ENCODE data around the gene DCAF8.

DCAF8 gene

DNA sequence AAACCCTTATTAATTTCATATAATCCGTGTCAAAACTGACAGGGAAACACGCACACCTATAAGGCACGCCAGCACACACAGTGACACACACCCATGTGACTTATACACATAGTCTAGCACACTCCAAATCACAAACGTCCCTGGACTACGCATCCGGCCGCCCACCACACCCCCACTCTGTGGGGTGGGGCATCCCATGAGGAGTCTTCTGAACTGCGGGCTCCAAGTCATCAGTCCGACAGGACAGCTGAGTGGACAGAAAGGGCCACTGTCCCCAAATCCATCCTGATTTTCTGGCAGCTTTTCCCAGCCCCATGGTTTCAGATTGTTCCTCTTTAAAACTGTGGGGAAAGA, 56.3 kb downstream of the DCAF8 start:
- TF ChIP-seq ZNF565 (CRISPR knock-in tag; conservative IDR thresholded peaks at IDR 0.05; ENCODE audit: low read depth) (no peak), OSR1 (CRISPR knock-in tag; IDR thresholded peaks at IDR 0.05) (no peak), ZNF8 (CRISPR knock-in tag; IDR thresholded peaks at IDR 0.05) (no peak), ZFP30 (CRISPR knock-in tag; IDR thresholded peaks at IDR 0.05) (no peak), ESRRG (CRISPR knock-in tag; IDR thresholded peaks at IDR 0.05) (no peak), RARB (CRISPR knock-in tag; IDR thresholded peaks at IDR 0.05) (no peak), TOX (CRISPR knock-in tag; IDR thresholded peaks at IDR 0.05; ENCODE audit: borderline replicate concordance) (no peak), GLIS3 (CRISPR knock-in tag; IDR thresholded peaks at IDR 0.05) (no peak), SNAI2 (CRISPR knock-in tag; IDR thresholded peaks at IDR 0.05) (no peak), ZC3H10 (CRISPR knock-in tag; IDR thresholded peaks at IDR 0.05) (no peak), ISL1 (CRISPR knock-in tag; IDR thresholded peaks at IDR 0.05) (no peak), PPARA (CRISPR knock-in tag; IDR thresholded peaks at IDR 0.05; ENCODE audit: borderline replicate concordance) (no peak), TCF4 (CRISPR knock-in tag; IDR thresholded peaks at IDR 0.05; ENCODE audit: borderline replicate concordance) (no peak), ARNTL (CRISPR knock-in tag; IDR thresholded peaks at IDR 0.05; ENCODE audit: borderline replicate concordance, low read depth) (no peak)
- TF ChIP-seq, protein P1, sequence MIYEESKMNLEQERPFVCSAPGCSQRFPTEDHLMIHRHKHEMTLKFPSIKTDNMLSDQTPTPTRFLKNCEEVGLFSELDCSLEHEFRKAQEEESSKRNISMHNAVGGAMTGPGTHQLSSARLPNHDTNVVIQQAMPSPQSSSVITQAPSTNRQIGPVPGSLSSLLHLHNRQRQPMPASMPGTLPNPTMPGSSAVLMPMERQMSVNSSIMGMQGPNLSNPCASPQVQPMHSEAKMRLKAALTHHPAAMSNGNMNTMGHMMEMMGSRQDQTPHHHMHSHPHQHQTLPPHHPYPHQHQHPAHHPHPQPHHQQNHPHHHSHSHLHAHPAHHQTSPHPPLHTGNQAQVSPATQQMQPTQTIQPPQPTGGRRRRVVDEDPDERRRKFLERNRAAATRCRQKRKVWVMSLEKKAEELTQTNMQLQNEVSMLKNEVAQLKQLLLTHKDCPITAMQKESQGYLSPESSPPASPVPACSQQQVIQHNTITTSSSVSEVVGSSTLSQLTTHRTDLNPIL (CRISPR knock-in tag; IDR thresholded peaks at IDR 0.05; ENCODE audit: low read depth) = no peak
- TF ChIP-seq, protein P2, sequence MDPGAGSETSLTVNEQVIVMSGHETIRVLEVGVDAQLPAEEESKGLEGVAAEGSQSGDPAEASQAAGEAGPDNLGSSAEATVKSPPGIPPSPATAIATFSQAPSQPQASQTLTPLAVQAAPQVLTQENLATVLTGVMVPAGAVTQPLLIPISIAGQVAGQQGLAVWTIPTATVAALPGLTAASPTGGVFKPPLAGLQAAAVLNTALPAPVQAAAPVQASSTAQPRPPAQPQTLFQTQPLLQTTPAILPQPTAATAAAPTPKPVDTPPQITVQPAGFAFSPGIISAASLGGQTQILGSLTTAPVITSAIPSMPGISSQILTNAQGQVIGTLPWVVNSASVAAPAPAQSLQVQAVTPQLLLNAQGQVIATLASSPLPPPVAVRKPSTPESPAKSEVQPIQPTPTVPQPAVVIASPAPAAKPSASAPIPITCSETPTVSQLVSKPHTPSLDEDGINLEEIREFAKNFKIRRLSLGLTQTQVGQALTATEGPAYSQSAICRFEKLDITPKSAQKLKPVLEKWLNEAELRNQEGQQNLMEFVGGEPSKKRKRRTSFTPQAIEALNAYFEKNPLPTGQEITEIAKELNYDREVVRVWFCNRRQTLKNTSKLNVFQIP (CRISPR knock-in tag; IDR thresholded peaks at IDR 0.05; ENCODE audit: borderline replicate concordance, low read depth) = no peak
- TF ChIP-seq, protein P3, sequence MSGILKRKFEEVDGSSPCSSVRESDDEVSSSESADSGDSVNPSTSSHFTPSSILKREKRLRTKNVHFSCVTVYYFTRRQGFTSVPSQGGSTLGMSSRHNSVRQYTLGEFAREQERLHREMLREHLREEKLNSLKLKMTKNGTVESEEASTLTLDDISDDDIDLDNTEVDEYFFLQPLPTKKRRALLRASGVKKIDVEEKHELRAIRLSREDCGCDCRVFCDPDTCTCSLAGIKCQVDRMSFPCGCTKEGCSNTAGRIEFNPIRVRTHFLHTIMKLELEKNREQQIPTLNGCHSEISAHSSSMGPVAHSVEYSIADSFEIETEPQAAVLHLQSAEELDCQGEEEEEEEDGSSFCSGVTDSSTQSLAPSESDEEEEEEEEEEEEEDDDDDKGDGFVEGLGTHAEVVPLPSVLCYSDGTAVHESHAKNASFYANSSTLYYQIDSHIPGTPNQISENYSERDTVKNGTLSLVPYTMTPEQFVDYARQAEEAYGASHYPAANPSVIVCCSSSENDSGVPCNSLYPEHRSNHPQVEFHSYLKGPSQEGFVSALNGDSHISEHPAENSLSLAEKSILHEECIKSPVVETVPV (CRISPR knock-in tag; IDR thresholded peaks at IDR 0.05) = no peak
- TF ChIP-seq, protein P4, sequence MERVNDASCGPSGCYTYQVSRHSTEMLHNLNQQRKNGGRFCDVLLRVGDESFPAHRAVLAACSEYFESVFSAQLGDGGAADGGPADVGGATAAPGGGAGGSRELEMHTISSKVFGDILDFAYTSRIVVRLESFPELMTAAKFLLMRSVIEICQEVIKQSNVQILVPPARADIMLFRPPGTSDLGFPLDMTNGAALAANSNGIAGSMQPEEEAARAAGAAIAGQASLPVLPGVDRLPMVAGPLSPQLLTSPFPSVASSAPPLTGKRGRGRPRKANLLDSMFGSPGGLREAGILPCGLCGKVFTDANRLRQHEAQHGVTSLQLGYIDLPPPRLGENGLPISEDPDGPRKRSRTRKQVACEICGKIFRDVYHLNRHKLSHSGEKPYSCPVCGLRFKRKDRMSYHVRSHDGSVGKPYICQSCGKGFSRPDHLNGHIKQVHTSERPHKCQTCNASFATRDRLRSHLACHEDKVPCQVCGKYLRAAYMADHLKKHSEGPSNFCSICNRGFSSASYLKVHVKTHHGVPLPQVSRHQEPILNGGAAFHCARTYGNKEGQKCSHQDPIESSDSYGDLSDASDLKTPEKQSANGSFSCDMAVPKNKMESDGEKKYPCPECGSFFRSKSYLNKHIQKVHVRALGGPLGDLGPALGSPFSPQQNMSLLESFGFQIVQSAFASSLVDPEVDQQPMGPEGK (CRISPR knock-in tag; IDR thresholded peaks at IDR 0.05; ENCODE audit: borderline replicate concordance) = no peak
- peak; percentile 59 for ATAC-seq

DNA sequence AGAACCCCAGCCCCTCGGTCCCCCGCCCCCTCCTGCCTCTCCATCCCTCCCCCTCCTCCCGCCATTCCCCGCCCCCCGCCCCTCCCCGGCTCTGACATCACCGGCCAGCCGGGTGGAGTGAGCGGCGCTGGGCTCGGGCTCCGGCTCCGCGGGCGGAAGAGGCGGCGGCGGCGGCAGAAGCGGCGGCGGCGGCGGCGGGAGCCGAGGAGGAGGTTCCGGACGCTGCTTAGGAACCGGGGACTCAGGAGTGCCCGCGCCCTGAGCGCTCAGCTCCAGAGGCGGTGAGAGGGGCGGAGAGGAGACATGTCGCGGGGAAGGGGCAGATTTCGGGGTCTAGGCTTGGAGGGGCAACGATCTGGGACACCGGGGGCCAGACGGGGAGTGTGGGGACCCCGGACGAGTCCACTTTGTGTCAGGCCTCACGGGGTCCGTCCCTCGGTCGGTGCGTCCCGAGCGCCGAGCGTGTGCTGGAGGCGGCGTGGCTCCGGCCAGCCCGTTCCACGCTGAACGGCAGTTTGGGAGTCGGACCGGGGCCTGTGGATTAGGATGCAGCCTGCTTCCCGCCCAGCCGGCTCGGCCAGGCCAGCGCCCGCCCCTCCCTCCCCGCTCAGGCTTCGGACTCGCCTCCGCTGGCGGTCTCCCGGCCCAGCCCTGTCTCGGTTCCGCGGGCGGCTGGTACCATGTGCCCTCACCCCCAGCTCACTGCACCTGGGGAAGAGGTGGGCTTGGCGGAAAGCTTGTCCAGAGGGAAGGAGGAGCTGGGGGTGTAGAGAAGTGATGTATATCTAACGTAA, 56.9 kb downstream of the DCAF8 start, which contains the start of gene PEA15:
Gene PEA15 (plus strand): TSS at position 143 of the 794 bp plus-strand sequence. CDS start 6,161 bp downstream, outside the sequence.
- peak; percentile 75 for ATAC-seq

More for the DNA sequence above, 56.9 kb downstream of the DCAF8 start, which contains the start of gene PEA15:
- TF ChIP-seq, protein P3 (CRISPR knock-in tag; IDR thresholded peaks at IDR 0.05) = no peak
- no peak for TF ChIP-seq RARB (CRISPR knock-in tag; IDR thresholded peaks at IDR 0.05)
- TF ChIP-seq ESRRG (CRISPR knock-in tag; IDR thresholded peaks at IDR 0.05) = no peak
- TF ChIP-seq, protein P4 (CRISPR knock-in tag; IDR thresholded peaks at IDR 0.05; ENCODE audit: borderline replicate concordance) = no peak
- TF ChIP-seq BACH2 (CRISPR knock-in tag; IDR thresholded peaks at IDR 0.05; ENCODE audit: borderline replicate concordance) = no peak
- TF ChIP-seq, protein P2 (CRISPR knock-in tag; IDR thresholded peaks at IDR 0.05; ENCODE audit: borderline replicate concordance, low read depth) = no peak
